Putamen (tissue), 1 donor: Measurements from ENCODE around the gene FEN1.

Source experiments
- DNase-seq: peaks from one replicate; pipeline ENCODE4 v3.0.0-alpha.2; 2016; ENCODE audit warnings: low spot score

FEN1 gene

GRCh38 chr11:61817471-61818202, 24.9 kb downstream of the FEN1 start:
- no peak for DNase-seq

- no peak for DNase-seq
These were observed 27.5 kb downstream of the FEN1 start for GRCh38 chr11:61820174-61820573.

GRCh38 chr11:61826930-61827570, 34.3 kb downstream of the FEN1 start:
- DNase-seq, result no peak

GRCh38 chr11:61827571-61828378, 35.1 kb downstream of the FEN1 start, which contains the start of gene FADS2:
Gene FADS2, plus strand, starts transcription at chr11:61828300. Its CDS starts 91 bp downstream, at chr11:61828391.
- peak; percentile 94 for DNase-seq

GRCh38 chr11:61828379-61828628, 35.6 kb downstream of the FEN1 start:
- no peak for DNase-seq

- no peak for DNase-seq
These were observed 36.1 kb downstream of the FEN1 start for GRCh38 chr11:61828629-61829407.

GRCh38 chr11:61829806-61830205, 37.1 kb downstream of the FEN1 start:
- DNase-seq, result no peak

GRCh38 chr11:61830237-61831105, 37.8 kb downstream of the FEN1 start:
- no peak for DNase-seq

GRCh38 chr11:61832207-61832606, 39.5 kb downstream of the FEN1 start:
- DNase-seq, result no peak

GRCh38 chr11:61832754-61833153, 40.0 kb downstream of the FEN1 start:
- no peak for DNase-seq

GRCh38 chr11:61833471-61833870, 40.8 kb downstream of the FEN1 start:
- no peak for DNase-seq

- no peak for DNase-seq
These were observed 41.2 kb downstream of the FEN1 start for GRCh38 chr11:61833926-61834277.

GRCh38 chr11:61834278-61835048, 41.8 kb downstream of the FEN1 start:
- no peak for DNase-seq

GRCh38 chr11:61836193-61836592, 43.5 kb downstream of the FEN1 start:
- DNase-seq, result no peak

GRCh38 chr11:61837411-61838005, 44.8 kb downstream of the FEN1 start:
- DNase-seq, result no peak

- DNase-seq, result no peak
These were observed 45.8 kb downstream of the FEN1 start for GRCh38 chr11:61838501-61838900.

- DNase-seq, result no peak
These were observed 46.2 kb downstream of the FEN1 start for GRCh38 chr11:61838921-61839320.

GRCh38 chr11:61839742-61840141, 47.0 kb downstream of the FEN1 start:
- no peak for DNase-seq

- no peak for DNase-seq
These were observed 47.7 kb downstream of the FEN1 start for GRCh38 chr11:61840371-61840770.
